ENCODE data around the gene SLC12A5. TPM values are rescaled to one million over a fixed set of nuclear protein-coding genes. Genes with fewer than 3 reads are reported as not detected.
A peak's percentile ranks its signal among the peaks of the same experiment; 100 is the strongest.
"Not testable (repeated sequence)": the region's sequence is repeated elsewhere in the genome, so short reads cannot be mapped to it uniquely, and the experiment has no call there.

The SLC12A5 gene
- not detected in 2 replicates for total RNA-seq (ENCODE audit: low replicate concordance)

DNA sequence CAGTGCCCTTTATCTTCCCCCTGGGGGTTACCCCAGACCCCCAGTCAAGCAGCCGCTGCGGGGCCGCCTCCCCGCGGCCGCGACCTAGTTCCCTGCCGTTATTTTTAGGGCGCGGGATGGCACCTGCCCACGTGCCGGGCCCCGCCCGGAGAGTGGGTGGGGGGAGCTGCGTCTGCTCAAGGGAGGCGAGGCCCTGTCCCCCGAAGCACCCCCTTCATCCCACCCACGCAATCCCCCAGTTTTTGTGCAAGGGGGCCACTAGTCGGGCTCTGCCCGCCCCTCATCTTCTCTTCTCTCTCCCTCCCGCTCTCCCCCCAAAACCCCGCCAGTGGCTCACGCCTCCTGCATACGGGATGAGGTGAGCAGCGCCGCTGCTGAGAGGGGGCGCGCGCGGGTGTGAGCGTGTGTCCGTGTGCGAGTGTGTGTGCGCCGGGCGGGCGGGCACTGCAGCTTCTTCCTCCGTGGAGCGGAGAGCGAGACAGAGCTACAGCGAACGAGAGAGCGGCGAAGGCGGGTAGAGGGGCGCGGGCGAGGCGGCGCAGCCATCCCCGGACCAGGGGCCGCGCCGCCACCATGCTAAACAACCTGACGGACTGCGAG is at the start of gene SLC12A5:
Gene SLC12A5 (plus strand): TSS at position 444 of the 600 bp plus-strand sequence. CDS start 130 bp downstream, at position 574.
- no peak for TF ChIP-seq CTCF (IDR thresholded peaks at IDR 0.05; ENCODE audit: insufficient read depth, low read length)
- DNase-seq (ENCODE audit: low read depth) = no peak
- H3K4me3 ChIP-seq (ENCODE audit: low read depth, low read length) = no peak within 1 kb of the TSS

DNA sequence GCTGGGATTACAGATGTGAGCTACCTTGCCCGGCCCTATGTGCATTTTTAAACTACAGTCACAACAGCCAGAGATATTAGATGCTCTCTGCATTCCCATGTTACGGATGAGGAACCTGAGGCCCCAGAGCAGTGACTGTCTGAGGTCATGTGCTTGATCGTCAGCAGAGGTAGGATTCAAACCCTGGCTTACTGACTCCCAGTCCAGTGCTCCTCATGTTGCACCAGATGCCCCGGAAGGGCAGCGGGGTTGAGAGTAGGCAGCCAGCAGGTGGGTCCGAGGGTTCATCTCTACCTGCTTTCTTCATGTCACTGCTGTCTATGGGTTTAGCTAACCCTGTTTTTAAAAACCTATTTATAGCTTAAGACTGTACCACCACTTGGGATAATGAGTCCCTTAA is 47.8 kb upstream of the SLC12A5 start:
- no peak overlapping the region for H3K4me3 ChIP-seq (ENCODE audit: low read depth, low read length)
- no peak for TF ChIP-seq CTCF (IDR thresholded peaks at IDR 0.05; ENCODE audit: insufficient read depth, low read length)
- DNase-seq (ENCODE audit: low read depth) = no peak

- TF ChIP-seq CTCF (IDR thresholded peaks at IDR 0.05; ENCODE audit: insufficient read depth, low read length) = no peak
- DNase-seq (ENCODE audit: low read depth) = no peak
- no peak overlapping the region for H3K4me3 ChIP-seq (ENCODE audit: low read depth, low read length)
These were observed 45.7 kb upstream of the SLC12A5 start for GRCh38 chr20:45983279-45983743.

DNA sequence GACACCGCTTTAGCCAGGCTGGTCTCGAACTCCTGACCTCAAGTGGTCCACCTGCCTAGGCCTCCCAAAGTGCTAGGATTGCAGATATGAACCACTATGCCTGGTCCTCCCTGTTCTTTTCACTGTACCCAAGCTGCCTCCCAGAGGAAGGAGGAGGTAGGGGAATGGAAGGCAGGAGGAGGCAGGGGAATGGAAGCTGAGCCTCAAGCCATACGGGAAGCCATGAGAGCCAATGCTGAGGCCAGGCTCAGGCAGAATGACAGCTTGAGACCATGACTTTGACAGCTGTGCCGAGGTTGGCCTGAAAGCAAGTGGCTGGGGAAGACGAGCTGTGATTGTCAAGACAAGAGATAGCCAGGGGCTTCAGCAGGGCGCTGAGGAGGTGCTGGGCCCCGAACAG is 43.4 kb upstream of the SLC12A5 start:
- peak; percentile 20 for TF ChIP-seq CTCF (IDR thresholded peaks at IDR 0.05; ENCODE audit: insufficient read depth, low read length)
- H3K4me3 ChIP-seq (ENCODE audit: low read depth, low read length) = no peak overlapping the region
- DNase-seq (ENCODE audit: low read depth) = no peak

DNA sequence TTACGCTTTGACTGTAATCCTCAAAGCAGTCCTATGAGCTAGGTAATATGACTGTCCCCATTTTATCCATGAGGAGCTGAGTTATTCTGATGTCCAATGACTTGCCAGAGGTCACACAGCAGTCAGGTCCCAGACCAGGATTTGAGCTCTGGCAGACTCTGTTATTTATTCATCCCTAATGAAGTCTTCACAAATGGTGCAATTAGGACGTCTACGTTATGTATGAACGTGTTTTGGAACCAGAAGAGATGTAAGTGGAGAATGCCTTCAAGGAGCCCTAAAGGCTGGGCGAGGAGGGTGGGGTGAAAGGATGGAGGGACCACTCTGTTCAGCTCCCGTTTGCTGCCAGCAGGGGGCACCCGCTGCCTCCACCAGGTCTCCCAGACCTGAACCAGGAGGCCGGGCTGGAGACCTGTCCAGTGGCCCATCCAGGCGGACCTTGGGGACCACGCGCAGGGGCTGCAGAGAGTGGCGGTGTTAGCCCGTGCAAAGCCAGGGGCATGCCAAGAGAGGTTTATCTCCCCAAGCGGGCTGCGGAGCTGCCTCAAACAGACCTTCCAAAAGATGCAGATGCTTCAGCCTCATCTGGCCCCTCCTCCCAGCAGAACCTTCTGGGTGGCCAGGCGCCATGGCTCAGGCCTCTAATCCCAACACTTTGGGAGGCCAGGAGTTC is 41.8 kb upstream of the SLC12A5 start:
- DNase-seq (ENCODE audit: low read depth) = peak; percentile 50
- TF ChIP-seq CTCF (IDR thresholded peaks at IDR 0.05; ENCODE audit: insufficient read depth, low read length) = peak; percentile 87

DNA sequence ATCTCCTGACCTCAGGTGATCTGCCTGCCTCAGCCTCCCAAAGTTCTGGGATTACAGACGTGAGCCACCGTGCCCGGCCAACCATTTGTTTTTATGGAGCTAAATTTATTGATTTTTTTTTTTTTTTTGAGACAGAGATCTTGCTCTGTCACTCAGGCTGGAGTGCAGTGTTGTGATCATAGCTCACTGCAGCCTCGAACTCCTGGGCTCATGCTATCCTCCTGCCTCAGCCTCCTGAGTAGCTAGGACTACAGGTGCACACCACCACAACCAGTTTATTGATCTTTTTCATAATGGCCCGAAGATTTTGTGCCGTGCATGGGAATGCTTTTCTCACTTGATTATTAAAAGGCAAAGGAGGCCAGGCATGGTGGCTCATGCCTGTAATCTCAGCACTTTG is 40.2 kb upstream of the SLC12A5 start:
- not testable (repeated sequence) for H3K4me3 ChIP-seq (ENCODE audit: low read depth, low read length); DNase-seq (ENCODE audit: low read depth)

More for the DNA sequence above, 41.8 kb upstream of the SLC12A5 start:
- no peak overlapping the region for H3K4me3 ChIP-seq (ENCODE audit: low read depth, low read length)

DNA sequence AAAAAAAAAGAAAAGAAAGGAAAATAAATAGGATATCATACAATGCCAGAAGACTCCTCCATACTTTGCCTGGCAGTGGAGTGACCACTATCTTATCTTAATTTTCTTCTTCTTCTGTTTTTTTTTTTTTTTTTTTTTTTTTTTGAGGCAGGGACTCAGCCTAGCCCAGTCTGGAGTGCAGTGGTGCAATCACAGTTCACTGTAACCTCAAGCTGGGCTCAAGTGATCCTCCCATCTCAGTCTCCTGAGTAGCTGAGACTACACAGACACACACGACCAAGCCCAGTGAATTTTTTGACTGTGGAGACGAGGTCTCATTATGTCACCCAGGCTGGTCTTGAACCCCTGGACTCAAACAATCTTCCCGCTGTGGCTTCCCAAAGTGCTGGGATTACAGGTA is 37.4 kb upstream of the SLC12A5 start:
- DNase-seq (ENCODE audit: low read depth) = no peak
- TF ChIP-seq CTCF (IDR thresholded peaks at IDR 0.05; ENCODE audit: insufficient read depth, low read length) = no peak

More for the DNA sequence above, 37.4 kb upstream of the SLC12A5 start:
- no peak overlapping the region for H3K4me3 ChIP-seq (ENCODE audit: low read depth, low read length)

Data from fibroblast of the aortic adventitia (primary cell).